ENCODE data around the gene SDR39U1. TPM values are rescaled to one million over a fixed set of nuclear protein-coding genes. Genes with fewer than 3 reads are reported as not detected.
"Not testable (repeated sequence)": the region's sequence is repeated elsewhere in the genome, so short reads cannot be mapped to it uniquely, and the experiment has no call there.

The SDR39U1 gene, protein sequence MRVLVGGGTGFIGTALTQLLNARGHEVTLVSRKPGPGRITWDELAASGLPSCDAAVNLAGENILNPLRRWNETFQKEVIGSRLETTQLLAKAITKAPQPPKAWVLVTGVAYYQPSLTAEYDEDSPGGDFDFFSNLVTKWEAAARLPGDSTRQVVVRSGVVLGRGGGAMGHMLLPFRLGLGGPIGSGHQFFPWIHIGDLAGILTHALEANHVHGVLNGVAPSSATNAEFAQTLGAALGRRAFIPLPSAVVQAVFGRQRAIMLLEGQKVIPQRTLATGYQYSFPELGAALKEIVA
- 39.6 TPM for total RNA-seq

- DNase-seq (ENCODE audit: low read depth in 2 of 3, low spot score in 2 of 3), result peak; percentile 93 to 100 (median 99)
Observed at GRCh38 chr14:24442240-24443052, at the start of gene SDR39U1. TSS of gene SDR39U1 (minus strand) at chr14:24442776. CDS start at chr14:24442769, 7 bp downstream.

DNA sequence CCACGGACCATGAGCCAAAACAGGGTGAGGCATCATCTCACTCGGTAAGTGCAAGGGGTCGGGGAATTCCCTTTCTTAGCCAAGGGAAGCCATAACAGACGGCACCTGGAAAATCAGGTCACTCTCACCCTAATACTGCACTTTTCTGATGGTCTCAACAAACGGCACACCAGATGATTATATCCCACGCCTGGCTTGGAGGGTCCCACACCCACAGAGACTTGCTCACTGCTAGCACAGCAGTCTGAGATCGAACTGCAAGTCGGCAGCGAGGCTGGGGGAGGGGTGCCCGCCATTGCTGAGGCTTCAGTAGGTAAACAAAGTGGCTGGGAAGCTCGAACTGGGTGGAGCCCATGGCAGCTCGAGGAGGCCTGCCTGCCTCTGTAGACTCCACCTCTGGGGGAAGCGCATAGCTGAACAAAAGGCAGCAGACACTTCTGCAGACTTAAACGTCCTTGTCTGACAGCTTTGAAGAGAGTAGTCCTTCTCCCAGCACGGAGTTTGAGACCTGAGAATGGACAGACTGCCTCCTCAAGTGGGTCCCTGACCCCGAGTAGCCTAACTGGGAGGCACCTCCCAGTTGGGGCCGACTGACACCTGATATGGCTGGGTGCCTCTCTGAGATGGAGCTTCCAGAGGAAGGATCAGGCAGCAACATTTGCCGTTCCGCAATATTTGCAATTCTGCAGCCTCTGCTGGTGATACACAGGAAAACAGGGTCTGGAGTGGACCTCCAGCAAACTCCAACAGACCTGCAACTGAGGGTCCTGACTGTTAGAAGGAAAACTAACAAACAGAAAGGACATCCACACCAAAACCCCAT, 49.2 kb upstream of the SDR39U1 start:
- not testable (repeated sequence) for DNase-seq (ENCODE audit: low read depth in 2 of 3, low spot score in 2 of 3)

- DNase-seq (ENCODE audit: low read depth in 2 of 3, low spot score in 2 of 3), result peak in 2 of 3 donors; percentile 40 to 75
Observed at GRCh38 chr14:24483604-24484252, 41.2 kb upstream of the SDR39U1 start.

GRCh38 chr14:24482699-24483303, 40.2 kb upstream of the SDR39U1 start:
- DNase-seq (ENCODE audit: low read depth in 2 of 3, low spot score in 2 of 3), result not testable (repeated sequence)

DNA sequence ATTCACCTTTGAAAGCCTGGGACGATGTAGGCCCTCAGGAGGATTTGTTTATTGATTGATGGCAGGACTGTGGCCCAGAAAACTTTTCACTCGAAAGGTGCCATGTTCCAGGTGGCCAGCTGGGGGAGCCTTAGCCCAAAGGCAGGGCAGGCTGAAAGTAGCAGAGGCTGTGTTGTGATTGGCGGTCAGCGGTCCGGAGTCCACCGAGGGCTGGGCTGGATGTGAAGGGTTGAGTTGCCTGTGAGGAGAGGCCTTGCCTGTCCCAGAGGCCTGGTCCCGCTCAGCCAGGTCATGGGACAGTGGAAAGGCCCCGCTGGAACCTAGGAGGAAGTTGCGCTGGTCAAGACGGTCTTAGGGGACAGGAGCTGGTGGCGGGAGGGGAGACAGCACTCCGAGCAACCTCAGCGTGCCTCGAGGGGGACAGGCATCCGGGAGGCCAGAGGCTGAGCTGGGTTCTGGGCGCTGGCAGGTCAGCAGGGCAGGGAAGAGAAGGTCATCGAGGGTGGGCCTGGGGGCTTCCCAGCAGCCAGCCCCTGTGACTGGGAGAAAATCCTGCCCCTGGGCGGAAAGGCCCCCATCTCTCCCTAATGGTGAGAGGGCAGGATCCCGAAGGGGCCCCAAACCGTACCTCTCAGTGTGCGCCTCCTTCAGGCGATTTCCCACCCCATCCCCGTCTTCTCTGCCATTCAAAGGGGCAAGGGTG, 39.2 kb upstream of the SDR39U1 start:
- DNase-seq (ENCODE audit: low read depth in 2 of 3, low spot score in 2 of 3), result peak in 1 of 3 donors; percentile 47

DNA sequence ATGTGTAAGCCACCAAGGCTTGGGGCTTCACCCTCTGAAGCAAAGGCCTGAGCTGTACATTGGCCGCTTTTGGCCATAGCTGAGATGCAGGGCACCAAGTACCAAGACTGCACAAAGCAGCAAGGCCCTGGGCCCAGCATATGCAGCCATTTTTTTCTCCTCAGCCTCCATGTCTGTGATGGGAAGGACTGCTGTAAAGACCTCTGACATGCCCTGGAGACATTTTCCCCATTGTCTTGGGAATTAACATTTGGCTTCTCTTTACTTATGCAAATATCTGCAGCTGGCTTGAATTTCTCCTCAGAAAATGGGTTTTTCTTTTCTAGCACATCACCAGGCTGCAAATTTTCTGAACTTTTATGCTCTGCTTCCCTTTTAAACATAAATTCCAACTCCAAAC, 37.4 kb upstream of the SDR39U1 start:
- DNase-seq (ENCODE audit: low read depth in 2 of 3, low spot score in 2 of 3), result not testable (repeated sequence)

DNA sequence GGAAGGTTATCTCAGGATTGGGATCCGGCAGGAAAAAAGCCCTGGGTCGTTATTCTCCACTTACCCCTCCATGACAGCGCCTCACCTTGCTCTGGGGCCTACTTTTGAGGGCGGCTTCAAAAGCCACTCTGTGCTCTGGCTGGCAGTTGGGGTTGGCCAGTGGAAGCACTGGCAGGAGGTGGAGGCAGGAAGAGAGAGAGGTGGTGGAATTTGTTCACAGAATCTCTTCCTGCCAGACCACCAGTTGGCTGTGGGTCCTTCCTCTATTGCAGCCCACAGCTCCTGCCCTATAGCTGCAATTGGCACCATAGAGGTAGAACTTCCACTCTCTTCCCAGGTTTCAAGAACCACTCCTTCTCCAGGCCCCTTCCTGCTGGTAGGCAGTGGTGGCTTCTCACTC, 32.7 kb upstream of the SDR39U1 start:
- peak in 1 of 3 donors; percentile 59 for DNase-seq (ENCODE audit: low read depth in 2 of 3, low spot score in 2 of 3)

DNA sequence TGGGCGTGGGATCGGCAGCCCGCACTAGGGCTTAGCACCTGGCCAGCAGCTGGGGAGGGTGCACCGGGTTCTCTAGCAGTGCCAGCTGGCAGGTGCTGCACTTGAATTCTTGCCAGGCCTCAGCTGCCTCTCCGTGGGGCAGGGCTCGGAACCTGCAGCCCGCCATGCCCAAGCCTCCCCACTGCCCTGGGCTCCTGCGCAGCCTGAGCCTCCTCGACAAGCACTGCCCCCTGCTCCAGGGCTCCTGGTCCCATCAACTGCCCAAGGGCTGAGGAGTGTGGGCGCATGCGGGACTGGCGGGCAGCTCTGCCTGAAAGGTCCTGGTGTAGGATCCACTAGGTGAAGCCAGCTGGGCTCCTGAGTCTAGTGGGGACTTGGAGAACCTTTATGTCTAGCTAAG, 30.6 kb upstream of the SDR39U1 start:
- no peak for DNase-seq (ENCODE audit: low read depth in 2 of 3, low spot score in 2 of 3)

- DNase-seq (ENCODE audit: low read depth in 2 of 3, low spot score in 2 of 3), result not testable (repeated sequence)
Observed at GRCh38 chr14:24470450-24470849, 27.9 kb upstream of the SDR39U1 start.

DNA sequence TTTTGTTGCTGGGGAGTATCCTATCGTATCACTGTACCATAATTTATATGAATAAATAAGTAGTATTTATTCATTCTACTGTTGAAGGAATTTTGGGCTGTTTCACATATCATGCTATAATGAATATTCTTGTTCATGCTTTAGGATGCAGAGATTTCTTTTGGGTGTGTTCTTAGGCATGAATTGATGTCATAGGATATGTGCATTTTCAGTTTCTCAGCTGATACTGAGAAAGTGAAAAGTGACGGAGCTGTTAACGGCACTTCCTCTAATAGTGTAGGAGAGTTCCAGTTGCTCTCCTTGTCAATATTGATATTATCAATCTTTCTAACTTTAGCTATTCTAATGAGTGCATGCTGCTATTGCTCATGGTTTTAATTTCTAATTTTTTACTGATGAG, 23.2 kb upstream of the SDR39U1 start:
- DNase-seq (ENCODE audit: low read depth in 2 of 3, low spot score in 2 of 3), result no peak

DNA sequence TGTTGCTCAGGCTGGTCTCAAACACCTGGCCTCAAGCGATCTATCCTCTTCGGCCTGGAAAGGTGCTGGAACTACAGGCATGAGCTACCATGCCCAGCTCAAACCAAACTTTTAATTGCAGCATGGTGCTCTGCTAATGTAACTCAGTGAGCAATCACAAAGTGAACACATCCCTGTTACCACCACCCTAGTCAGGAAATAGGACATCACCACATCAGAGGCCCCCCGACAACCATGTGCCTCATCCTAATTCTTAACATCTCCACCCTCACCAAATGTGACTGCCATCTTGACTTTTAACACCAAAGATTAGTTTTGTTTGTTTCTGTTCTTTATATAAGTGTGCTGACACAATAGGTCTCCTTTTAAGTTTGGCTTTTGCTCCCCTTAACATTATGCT, 22.8 kb upstream of the SDR39U1 start:
- DNase-seq (ENCODE audit: low read depth in 2 of 3, low spot score in 2 of 3), result no peak

DNA sequence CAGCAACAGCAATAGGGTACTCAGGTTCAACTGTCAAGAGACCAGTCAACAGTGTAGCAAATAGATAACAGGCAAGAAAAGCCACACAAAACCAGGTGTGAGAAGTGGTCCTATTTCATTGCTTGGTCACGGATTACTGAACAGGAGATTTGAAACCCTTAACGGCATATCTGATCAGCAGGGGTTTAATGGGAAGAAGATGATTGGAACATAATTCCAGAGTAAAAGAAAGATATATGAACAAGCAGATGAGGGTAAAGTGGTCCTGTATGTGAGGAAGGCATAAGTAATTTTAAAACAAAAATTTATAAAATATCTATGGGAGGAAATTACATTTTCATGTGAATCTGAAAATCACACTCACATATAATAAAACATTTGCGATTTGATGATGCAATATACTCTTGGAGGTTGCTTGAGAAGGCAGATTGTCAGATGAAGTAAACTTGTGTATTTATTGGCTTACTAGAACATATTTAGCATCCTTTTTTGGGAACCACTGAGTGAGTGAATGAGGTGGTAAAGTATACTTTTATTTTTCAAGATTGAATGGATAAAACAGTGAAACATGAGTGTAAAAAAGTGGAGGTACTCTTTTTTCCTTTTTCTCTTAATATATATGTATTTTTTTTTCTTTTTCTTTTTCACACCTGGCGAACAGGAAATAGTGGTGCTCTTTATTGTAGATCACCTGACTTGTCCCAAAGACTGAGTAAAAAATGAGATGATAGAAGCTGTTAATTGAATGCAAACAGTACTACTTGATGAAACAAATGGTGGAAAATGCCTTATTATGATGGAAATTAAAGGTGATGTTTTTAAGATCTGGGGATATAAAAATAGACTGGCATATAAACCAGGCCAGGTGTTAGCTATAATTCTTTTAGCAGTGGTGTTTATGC, 21.6 kb upstream of the SDR39U1 start:
- no peak for DNase-seq (ENCODE audit: low read depth in 2 of 3, low spot score in 2 of 3)

DNA sequence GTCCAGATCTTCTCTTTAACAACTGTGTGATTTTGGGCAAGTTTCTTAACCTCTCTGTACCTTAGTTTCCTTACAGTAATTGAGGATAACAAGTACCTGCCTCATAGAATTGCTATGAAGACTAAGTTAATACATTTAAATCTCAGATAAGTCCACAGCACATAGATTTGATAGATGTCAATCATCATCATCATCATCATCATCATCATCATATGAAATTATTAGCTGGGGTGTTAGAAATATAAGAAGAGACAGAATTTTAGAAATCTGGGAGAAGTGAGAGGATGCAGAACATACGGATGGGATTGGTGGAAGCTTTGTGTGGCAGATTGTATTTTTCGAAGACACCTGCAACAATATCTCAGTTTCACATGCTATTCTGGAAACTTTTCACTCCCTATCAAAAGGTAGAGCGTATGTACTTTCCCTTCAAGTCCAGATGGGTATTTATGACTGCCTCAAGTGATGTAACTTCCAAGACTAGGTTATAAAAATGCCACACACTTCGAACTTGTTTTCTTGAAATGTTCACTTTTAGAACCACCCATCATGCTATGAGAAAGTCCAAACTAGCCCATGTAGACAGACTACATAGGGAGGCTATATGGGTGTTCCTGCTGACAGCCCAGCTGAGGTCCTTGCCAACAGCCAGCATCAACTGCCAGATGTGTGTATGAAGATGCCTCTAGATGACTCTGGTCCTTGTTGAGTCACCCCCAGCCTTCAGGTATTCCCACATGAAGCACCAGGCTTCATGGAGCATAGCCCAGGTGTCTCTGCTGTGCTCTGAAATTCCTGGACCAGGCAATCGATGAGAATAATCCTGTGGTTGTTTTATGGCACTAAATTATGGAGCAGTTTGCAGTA, 20.7 kb upstream of the SDR39U1 start:
- DNase-seq (ENCODE audit: low read depth in 2 of 3, low spot score in 2 of 3), result no peak

DNA sequence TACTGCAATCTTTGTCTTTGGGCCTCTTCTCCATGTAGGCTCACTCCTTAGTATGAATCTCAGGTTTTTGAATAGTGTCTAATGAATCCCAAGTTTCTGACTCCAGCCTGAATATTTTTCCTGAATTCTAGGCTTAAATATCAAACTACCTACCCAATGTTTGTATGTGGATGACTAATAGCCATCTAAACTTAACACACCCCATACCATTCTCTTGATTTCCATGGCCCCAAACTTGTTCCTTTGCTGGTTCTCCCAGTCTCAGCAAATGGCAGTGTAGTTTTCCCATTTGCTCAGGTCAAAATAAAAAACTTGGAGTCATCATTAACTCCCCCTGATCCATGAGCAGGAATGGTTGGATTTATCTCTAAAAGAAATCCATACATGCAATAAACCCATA, 18.8 kb upstream of the SDR39U1 start:
- no peak for DNase-seq (ENCODE audit: low read depth in 2 of 3, low spot score in 2 of 3)

DNA sequence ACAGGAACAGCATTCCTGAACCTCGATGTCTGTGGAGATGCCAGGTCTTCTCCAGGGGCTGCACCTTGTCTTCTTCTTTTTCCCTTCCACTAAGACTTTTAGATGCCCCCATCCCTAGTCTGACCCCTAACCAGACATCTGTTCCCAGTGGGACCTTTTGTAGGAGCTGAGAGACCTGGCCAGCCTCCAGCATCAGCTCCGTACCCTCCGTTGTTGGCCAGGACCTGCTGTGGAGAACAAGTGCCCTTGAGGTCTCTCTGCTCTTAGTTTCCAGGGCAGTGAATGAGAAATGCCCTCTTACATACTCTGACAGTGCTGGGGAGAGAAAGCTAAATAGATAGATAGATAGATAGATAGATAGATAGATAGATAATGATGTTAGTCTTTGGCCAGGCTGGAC, 16.8 kb upstream of the SDR39U1 start:
- no peak for DNase-seq (ENCODE audit: low read depth in 2 of 3, low spot score in 2 of 3)

- no peak for DNase-seq (ENCODE audit: low read depth in 2 of 3, low spot score in 2 of 3)
Observed at GRCh38 chr14:24458736-24459135, 16.2 kb upstream of the SDR39U1 start.

GRCh38 chr14:24456980-24457379, 14.4 kb upstream of the SDR39U1 start:
- DNase-seq (ENCODE audit: low read depth in 2 of 3, low spot score in 2 of 3), result no peak

DNA sequence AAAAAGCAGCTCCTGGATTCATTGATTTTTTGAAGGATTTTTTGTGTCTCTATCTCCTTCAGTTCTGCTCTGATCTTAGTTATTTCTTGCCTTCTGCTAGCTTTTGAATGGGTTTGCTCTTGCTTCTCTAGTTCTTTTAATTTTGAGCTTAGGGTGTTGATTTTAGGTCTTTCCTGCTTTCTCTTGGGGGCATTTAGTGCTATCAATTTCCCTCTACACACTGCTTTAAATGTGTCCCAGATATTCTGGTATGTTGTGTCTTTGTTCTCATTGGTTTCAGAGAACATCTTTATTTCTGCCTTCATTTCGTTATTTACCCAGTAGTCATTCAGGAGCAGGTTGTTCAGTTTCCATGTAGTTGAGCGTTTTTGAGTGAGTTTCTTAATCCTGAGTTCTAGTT, 8.3 kb upstream of the SDR39U1 start:
- not testable (repeated sequence) for DNase-seq (ENCODE audit: low read depth in 2 of 3, low spot score in 2 of 3)

Measured in hematopoietic multipotent progenitor cell (in vitro differentiated cells).